GM23248 (cell line): ENCODE results near the gene ECI2.

Experiments used
- EZH2 ChIP-seq: fragments of 200-600 bp; sonication (generic); IDR thresholded peaks from 2 replicates; pipeline ENCODE4 v1.6.1; 2018; ENCODE audit warnings: antibody characterized with exemption, mild to moderate bottlenecking; ENCODE audit not compliant: insufficient read depth, poor library complexity, severe bottlenecking
- EZH2phosphoT487 ChIP-seq: fragments of 200-600 bp; sonication (generic); IDR thresholded peaks from 2 replicates; pipeline ENCODE4 v1.6.1; 2018; ENCODE audit warnings: antibody characterized with exemption, moderate library complexity, mild to moderate bottlenecking, low read depth; ENCODE audit not compliant: insufficient read depth

DNA sequence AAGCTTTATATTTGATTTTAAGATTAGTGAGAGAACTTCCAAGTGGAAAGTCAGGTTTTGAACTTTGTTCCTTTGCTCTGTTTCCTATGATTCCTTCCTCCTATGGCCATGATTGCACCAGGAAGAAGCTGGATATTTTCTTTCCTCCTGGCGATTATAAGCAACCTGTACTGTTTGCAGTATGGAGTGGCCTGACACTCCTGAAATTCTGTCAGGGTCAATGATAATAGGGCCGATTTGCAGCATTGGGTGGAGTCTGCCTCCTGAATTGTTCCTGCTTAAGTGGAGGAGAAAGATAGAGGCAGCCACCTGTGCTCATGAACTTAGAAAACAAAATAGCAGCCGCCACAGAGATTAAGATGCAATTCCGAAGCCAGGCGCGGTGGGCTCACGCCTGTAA, 46.7 kb downstream of the ECI2 start:
- TF ChIP-seq EZH2phosphoT487 (no peak), EZH2 (no peak)
